K562 (cell line): ENCODE data around the gene SRGN. TPM values are rescaled to one million over a fixed set of nuclear protein-coding genes. Genes with fewer than 3 reads are reported as not detected.

ENCODE experiments used
- HMGXB4 ChIP-seq: sonication (generic); formaldehyde crosslinking; IDR thresholded peaks from 2 replicates; pipeline ENCODE4 v1.8.1; 2023; ENCODE audit warnings: mild to moderate bottlenecking, missing genetic modification reagents
- PTBP1 ChIP-seq: fragments of 200-400 bp; formaldehyde crosslinking; IDR thresholded peaks from 2 replicates; pipeline ENCODE4 v1.6.1; 2017; ENCODE audit warnings: low read depth, low read length
- ZNF121 ChIP-seq: sonication (generic); formaldehyde crosslinking; conservative IDR thresholded peaks from 2 replicates; pipeline ENCODE4 v1.8.0; 2022; ENCODE audit warnings: missing genetic modification reagents
- ZNF407 ChIP-seq: fragments of 450-650 bp; IDR thresholded peaks from 2 replicates; pipeline ENCODE4 v1.6.1; 2016; ENCODE audit warnings: low read depth
- ZNF561 ChIP-seq: fragments of 450-650 bp; formaldehyde crosslinking; conservative IDR thresholded peaks from 2 replicates; pipeline ENCODE4 v1.4.0; 2020; ENCODE audit warnings: mild to moderate bottlenecking, moderate library complexity
- polyA plus RNA-seq, 8 experiments: library from polyadenylated mRNA; depleted of rRNA in 4 of 8; stranded (reverse) in 5 of 8; unstranded in 3 of 8; fragments of >200 nt; fragmentation: Nextera tagmentation in 2 of 8; fragmentation: Illumina TruSeq in 1 of 8; extraction: Ambion mirVana in 2 of 8; extraction: Trizol in 1 of 8; gene quantifications; 2 replicates each; pipeline versions ENCODE4 v1.2.1 to v1.2.3, GENCODE V29; 2011 to 2014; ENCODE audit warnings: inconsistent platforms in 1 of 8, missing spikeins in 1 of 8
- total RNA-seq, 7 experiments: library from RNA; depleted of rRNA in 6 of 7; stranded (reverse); fragments of >200 nt in 6 of 7; fragmentation: Illumina TruSeq in 2 of 7; extraction: Trizol in 2 of 7; gene quantifications; 2 replicates each; pipeline versions ENCODE4 v1.2.1 to v1.2.3, GENCODE V29; 2011 to 2021; ENCODE audit warnings: low replicate concordance in 1 of 7

Gene SRGN
- total and polyA plus RNA-seq, 9 of the 15 experiments (the other 6 are each of a cell fraction or from before 2014, with no cell fraction given): 136 to 304 (median 180) TPM

GRCh38 chr10:69060127-69060798 is 27.6 kb upstream of the SRGN start (continued):
- TF ChIP-seq ZNF407 (0 out of 2 replicates have a peak, but pooled peaks have one; percentile 24), HMGXB4 (CRISPR knock-in tag) (no peak), PTBP1 (peak; percentile 57; the same call in 1 of the 2 replicates), ZNF121 (CRISPR knock-in tag) (peak; percentile 99), ZNF561 (CRISPR knock-in tag) (no peak)
